Fibroblast of the aortic adventitia (primary cell): ENCODE data around the gene DOCK3. TPM values are rescaled to one million over a fixed set of nuclear protein-coding genes. Genes with fewer than 3 reads are reported as not detected.
"Not testable (repeated sequence)": the region's sequence is repeated elsewhere in the genome, so short reads cannot be mapped to it uniquely, and the experiment has no call there.

Experiments used
- DNase-seq: peaks from one replicate; pipeline ENCODE4 v3.0.0-alpha.2; 2010; ENCODE audit warnings: low read depth
- H3K4me3 ChIP-seq: 2 replicates; pipeline ENCODE4 v1.5.1; 2011; ENCODE audit warnings: low read depth, mild to moderate bottlenecking, control low read depth, low read length, moderate library complexity
- CTCF ChIP-seq: IDR thresholded peaks from 2 replicates; pipeline ENCODE4 v1.5.1; 2011; ENCODE audit warnings: mild to moderate bottlenecking, low read length, control low read depth, inconsistent platforms; ENCODE audit not compliant: insufficient read depth
- total RNA-seq: library from RNA; depleted of rRNA; stranded (reverse); fragments of >200 nt; gene quantifications from 2 replicates; pipeline ENCODE4 v1.2.3, GENCODE V29; 2012; ENCODE audit warnings: low replicate concordance

Gene DOCK3
- total RNA-seq, 1 donor, result 0.36 TPM

DNA sequence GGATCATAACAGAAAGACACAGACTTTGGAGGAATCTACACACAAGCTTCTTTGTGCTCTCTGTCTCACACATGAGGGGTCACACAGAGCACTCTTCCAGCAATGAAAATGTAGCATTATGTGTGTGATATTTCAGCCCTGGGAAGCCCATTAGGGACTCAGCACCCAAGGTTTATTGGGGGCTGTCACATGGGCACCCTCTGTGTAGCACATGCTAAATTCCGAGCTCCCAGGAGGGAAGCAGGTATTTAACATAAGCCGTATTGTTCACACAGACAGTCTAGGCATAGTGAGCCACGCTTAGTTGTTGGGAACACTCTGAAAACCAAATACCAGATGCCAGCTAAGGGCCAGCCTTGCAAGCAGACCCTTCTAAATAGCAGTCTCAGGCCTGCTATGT lies 448.8 kb downstream of the DOCK3 start:
- no peak for TF ChIP-seq CTCF
- no peak overlapping the region for H3K4me3 ChIP-seq
- no peak for DNase-seq

- not testable (repeated sequence) for DNase-seq, H3K4me3 ChIP-seq
These were observed 456.9 kb downstream of the DOCK3 start for GRCh38 chr3:51131607-51132006.

DNA sequence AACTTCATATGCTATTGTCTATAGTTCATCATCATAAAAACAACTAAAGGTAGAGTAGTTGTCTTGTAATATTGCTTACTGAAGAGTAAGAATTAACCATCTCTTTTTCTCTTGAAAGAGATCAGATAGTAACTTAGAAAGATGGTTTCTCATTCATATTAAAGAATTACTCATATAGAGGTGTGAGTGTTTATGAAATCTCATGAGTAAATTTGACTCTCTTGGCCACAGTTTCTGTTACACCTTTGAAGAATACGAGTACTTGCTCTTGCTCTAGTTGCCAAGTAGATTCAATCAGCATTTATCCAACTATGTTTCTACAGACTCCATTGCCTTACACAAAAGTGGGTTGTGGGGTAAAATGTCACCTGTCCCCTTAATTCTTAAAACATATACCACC lies 463.0 kb downstream of the DOCK3 start:
- TF ChIP-seq CTCF, result no peak
- no peak for DNase-seq
- H3K4me3 ChIP-seq, result no peak overlapping the region

DNA sequence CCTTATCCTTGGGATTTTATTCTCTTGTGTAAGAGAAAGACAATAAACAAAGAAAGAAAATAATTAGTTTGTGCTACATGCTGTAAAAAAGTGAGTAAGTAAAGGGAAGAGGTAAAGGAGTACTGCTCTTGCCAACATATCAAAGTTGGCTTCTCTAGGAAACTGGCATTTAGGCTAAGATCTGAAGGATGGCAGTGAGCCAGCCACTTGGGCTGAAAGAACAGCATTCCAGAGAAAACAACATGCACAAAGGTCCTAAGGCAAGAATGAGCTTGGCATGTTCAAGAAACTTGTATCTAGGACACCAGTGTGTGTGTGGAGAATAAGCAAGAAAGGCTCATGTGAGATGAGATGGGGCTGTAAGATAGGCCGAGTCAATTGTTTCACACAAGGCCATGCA lies 464.9 kb downstream of the DOCK3 start:
- H3K4me3 ChIP-seq, result no peak overlapping the region
- TF ChIP-seq CTCF, result no peak
- no peak for DNase-seq

DNA sequence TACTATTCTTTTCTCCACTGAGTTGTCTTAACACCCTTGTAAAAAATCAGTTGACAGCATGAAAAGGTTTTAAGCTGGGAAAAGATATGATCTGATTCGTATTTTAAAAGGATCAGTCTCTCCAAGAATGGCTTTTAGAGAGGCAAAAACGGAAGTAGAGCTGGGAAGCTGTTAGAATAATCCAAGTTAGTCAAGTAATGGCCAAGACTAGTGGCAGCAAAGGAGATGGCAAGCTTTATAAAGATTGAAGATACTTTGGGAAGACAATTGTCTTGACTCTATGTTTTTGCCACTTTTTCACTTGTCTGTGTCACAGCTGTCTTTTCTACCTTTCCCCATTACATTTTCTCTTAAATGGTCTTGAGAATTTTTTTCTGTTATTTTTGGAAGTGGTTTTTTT lies 466.8 kb downstream of the DOCK3 start:
- TF ChIP-seq CTCF, result no peak
- no peak overlapping the region for H3K4me3 ChIP-seq
- DNase-seq, result no peak

DNA sequence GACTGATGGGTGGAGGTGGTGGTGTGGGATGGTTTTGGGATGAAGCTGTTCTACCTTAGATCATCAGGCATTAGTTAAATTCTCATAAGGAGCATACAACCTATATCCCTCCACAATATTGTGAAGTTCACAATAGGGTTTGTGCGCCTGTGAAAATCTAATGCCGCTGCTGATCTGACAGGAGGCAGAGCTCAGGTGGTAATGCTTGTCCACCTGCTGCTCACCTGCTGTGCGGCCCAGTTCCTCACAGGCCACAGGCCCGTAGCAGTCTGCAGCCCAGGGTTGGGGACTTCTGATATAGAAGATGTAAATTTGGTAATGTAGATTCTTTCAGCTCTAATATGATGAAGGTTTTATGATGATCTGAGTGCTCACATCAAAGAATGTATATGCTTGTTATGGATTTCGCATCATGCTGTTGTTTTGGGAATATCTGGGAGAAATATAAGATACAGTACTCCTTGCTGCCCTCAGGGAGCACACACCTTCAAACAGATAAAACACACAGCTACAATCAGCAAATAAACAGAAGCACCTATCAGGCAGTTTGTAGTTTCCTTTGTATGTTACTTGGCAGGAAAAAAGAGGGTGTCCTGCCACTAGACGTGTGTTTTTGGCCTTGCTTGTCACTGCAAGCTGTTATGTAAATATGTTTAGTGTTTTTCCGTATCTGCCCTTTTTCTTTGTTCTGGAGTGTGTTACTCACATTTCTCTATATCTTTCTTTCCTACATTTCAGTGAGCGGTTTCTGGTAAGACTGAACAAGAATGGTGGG lies 471.3 kb downstream of the DOCK3 start:
- no peak overlapping the region for H3K4me3 ChIP-seq
- DNase-seq, result no peak
- no peak for TF ChIP-seq CTCF

- DNase-seq, result no peak
- no peak overlapping the region for H3K4me3 ChIP-seq
- no peak for TF ChIP-seq CTCF
These were observed 472.1 kb downstream of the DOCK3 start for GRCh38 chr3:51146781-51147180.
